ENCODE results near the gene SPATC1L.
"Not testable (repeated sequence)": the region's sequence is repeated elsewhere in the genome, so short reads cannot be mapped to it uniquely, and the experiment has no call there.

The SPATC1L gene

GRCh38 chr21:46182548-46183336, 1.5 kb downstream of the SPATC1L start:
- DNase-seq (ENCODE audit: low spot score): no peak

GRCh38 chr21:46181953-46182547, 2.2 kb downstream of the SPATC1L start:
- no peak for DNase-seq (ENCODE audit: low spot score)

GRCh38 chr21:46181436-46181835, 2.8 kb downstream of the SPATC1L start:
- no peak for DNase-seq (ENCODE audit: low spot score)

GRCh38 chr21:46180778-46181391, 3.4 kb downstream of the SPATC1L start:
- no peak for DNase-seq (ENCODE audit: low spot score)

GRCh38 chr21:46180079-46180722, 4.1 kb downstream of the SPATC1L start:
- no peak for DNase-seq (ENCODE audit: low spot score)

- no peak for DNase-seq (ENCODE audit: low spot score)
Measured at GRCh38 chr21:46179708-46180078, 4.6 kb downstream of the SPATC1L start.

GRCh38 chr21:46178961-46179360, 5.3 kb downstream of the SPATC1L start:
- DNase-seq (ENCODE audit: low spot score): no peak

GRCh38 chr21:46176443-46177129, 7.7 kb downstream of the SPATC1L start:
- DNase-seq (ENCODE audit: low spot score): not testable (repeated sequence)

- no peak for DNase-seq (ENCODE audit: low spot score)
Measured at GRCh38 chr21:46173573-46173972, 10.7 kb downstream of the SPATC1L start.

- no peak for DNase-seq (ENCODE audit: low spot score)
Measured at GRCh38 chr21:46172863-46173528, 11.3 kb downstream of the SPATC1L start.

- no peak for DNase-seq (ENCODE audit: low spot score)
Measured at GRCh38 chr21:46171996-46172862, 12.0 kb downstream of the SPATC1L start.

- DNase-seq (ENCODE audit: low spot score): no peak
Measured at GRCh38 chr21:46171585-46171984, 12.7 kb downstream of the SPATC1L start.

- DNase-seq (ENCODE audit: low spot score): not testable (repeated sequence)
Measured at GRCh38 chr21:46170436-46171193, 13.6 kb downstream of the SPATC1L start.

GRCh38 chr21:46168659-46169386, 15.4 kb downstream of the SPATC1L start:
- no peak for DNase-seq (ENCODE audit: low spot score)

GRCh38 chr21:46168238-46168637, 16.0 kb downstream of the SPATC1L start:
- no peak for DNase-seq (ENCODE audit: low spot score)

- DNase-seq (ENCODE audit: low spot score): no peak
Measured at GRCh38 chr21:46165098-46165497, 19.2 kb downstream of the SPATC1L start.

GRCh38 chr21:46163380-46163779, 20.9 kb downstream of the SPATC1L start:
- no peak for DNase-seq (ENCODE audit: low spot score)

GRCh38 chr21:46161633-46162592, 22.3 kb downstream of the SPATC1L start:
- DNase-seq (ENCODE audit: low spot score): no peak

Data from RKO (cell line).